Endothelial cell of umbilical vein (primary cell): ENCODE data around the gene FAM210B.

Experiments used
- CTCF ChIP-seq, 2 donors: IDR thresholded peaks; 1 replicate in 1 of 2; 2 replicates in 1 of 2; pipeline ENCODE4 v1.5.1; 2011; ENCODE audit warnings: low read length in 2 of 2, mild to moderate bottlenecking in 2 of 2, moderate library complexity in 2 of 2, control low read depth in 1 of 2, inconsistent platforms in 1 of 2, low read depth in 1 of 2; ENCODE audit not compliant: insufficient read depth in 1 of 2; ENCODE audit errors: extremely low read depth in 1 of 2
- POLR2A ChIP-seq: IDR thresholded peaks from 2 replicates; pipeline ENCODE4 v1.6.1; 2012; ENCODE audit warnings: low read depth, mild to moderate bottlenecking, control low read depth, low read length
- POLR2AphosphoS5 ChIP-seq: IDR thresholded peaks from 2 replicates; pipeline ENCODE4 v1.6.1; 2012; ENCODE audit warnings: low read depth, mild to moderate bottlenecking, control low read depth, low read length, moderate library complexity; ENCODE audit not compliant: insufficient read depth

- TF ChIP-seq POLR2AphosphoS5 (no peak), CTCF (IDR thresholded peaks at IDR 0.05; ENCODE audit: extremely low read depth in 1 of 2, insufficient read depth in 1 of 2, low read depth in 1 of 2, low read length in 2 of 2) (no peak), POLR2A (no peak)
Observed at GRCh38 chr20:56388882-56389281, 30.1 kb downstream of the FAM210B start.
